ENCODE data around the gene USF2.

- no peak for TF ChIP-seq CTCF (IDR thresholded peaks at IDR 0.05)
- TF ChIP-seq POLR2AphosphoS5 (IDR thresholded peaks at IDR 0.05): no peak
- no peak for TF ChIP-seq POLR2A (IDR thresholded peaks at IDR 0.05)
These were observed 12.5 kb downstream of the USF2 start for GRCh38 chr19:35281303-35281702.

Measured in gastroesophageal sphincter (tissue), 3 donors.